ENCODE data around the gene TMEM179. TPM values are rescaled to one million over a fixed set of nuclear protein-coding genes. Genes with fewer than 3 reads are reported as not detected.

The TMEM179 gene
- total RNA-seq, 1 experiment from 2014 or later = not detected

GRCh38 chr14:104574978-104575583 lies 29.5 kb downstream of the TMEM179 start:
- no TSS peak for BruUV-seq (replicated peaks)
- Histone ChIP-seq H3K9ac (ENCODE audit: low read length) (no peak overlapping the region), H2AFZ (ENCODE audit: low read length) (no peak overlapping the region), H3K79me2 (ENCODE audit: low read length) (no peaks in the 10 kb centered on the region), H3K9me3 (ENCODE audit: low read length) (no peaks in the 10 kb centered on the region), H3K4me2 (ENCODE audit: low read length) (no peak overlapping the region), H3K4me1 (ENCODE audit: insufficient read depth, low read length) (no peaks in the 10 kb centered on the region), H3F3A (ENCODE audit: low read length, unreplicated experiment) (no peaks in the 10 kb centered on the region), H3K36me3 (ENCODE audit: low read depth, low read length) (no peaks in the 10 kb centered on the region), H4K20me1 (ENCODE audit: low read length) (no peaks in the 10 kb centered on the region), H3K27me3 (ENCODE audit: low read length) (peaks cover 44% of the 10 kb centered on the region), H3K9me2 (replicated peaks; ENCODE audit: low read length) (no peaks in the 10 kb centered on the region), H3K27ac (ENCODE audit: low read length) (no peak overlapping the region), H3K4me3 (ENCODE audit: low read length) (no peak overlapping the region)
- CTCF ChIA-PET = no interaction called here
- ATAC-seq = no peak
- intact Hi-C loops (cut with micrococcal nuclease) = loop anchor here (10.0 kb wide), 1 partner anchor 60 kb away; no protein-coding TSS in a partner anchor
- POLR2A ChIA-PET (ENCODE audit: unreplicated experiment) = no interaction called here
- no peak for DNase-seq
- no peak for TF ChIP-seq EZH2phosphoT487 (IDR thresholded peaks at IDR 0.05; ENCODE audit: borderline replicate concordance, low read length)
- TF ChIP-seq, protein P1, sequence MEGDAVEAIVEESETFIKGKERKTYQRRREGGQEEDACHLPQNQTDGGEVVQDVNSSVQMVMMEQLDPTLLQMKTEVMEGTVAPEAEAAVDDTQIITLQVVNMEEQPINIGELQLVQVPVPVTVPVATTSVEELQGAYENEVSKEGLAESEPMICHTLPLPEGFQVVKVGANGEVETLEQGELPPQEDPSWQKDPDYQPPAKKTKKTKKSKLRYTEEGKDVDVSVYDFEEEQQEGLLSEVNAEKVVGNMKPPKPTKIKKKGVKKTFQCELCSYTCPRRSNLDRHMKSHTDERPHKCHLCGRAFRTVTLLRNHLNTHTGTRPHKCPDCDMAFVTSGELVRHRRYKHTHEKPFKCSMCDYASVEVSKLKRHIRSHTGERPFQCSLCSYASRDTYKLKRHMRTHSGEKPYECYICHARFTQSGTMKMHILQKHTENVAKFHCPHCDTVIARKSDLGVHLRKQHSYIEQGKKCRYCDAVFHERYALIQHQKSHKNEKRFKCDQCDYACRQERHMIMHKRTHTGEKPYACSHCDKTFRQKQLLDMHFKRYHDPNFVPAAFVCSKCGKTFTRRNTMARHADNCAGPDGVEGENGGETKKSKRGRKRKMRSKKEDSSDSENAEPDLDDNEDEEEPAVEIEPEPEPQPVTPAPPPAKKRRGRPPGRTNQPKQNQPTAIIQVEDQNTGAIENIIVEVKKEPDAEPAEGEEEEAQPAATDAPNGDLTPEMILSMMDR (conservative IDR thresholded peaks at IDR 0.05; ENCODE audit: low read depth, low read length) = no peak
- no peak for TF ChIP-seq EZH2 (IDR thresholded peaks at IDR 0.05; ENCODE audit: low read length, unreplicated experiment)

- Histone ChIP-seq H3K79me2 (ENCODE audit: low read length) (no peaks in the 10 kb centered on the region), H3K4me1 (ENCODE audit: insufficient read depth, low read length) (no peaks in the 10 kb centered on the region), H3K9ac (ENCODE audit: low read length) (no peak overlapping the region), H3K27me3 (ENCODE audit: low read length) (peaks cover 45% of the 10 kb centered on the region), H3K4me3 (ENCODE audit: low read length) (no peak overlapping the region), H3K4me2 (ENCODE audit: low read length) (no peak overlapping the region), H3F3A (ENCODE audit: low read length, unreplicated experiment) (no peaks in the 10 kb centered on the region), H4K20me1 (ENCODE audit: low read length) (no peaks in the 10 kb centered on the region), H3K9me2 (replicated peaks; ENCODE audit: low read length) (no peaks in the 10 kb centered on the region), H2AFZ (ENCODE audit: low read length) (no peak overlapping the region), H3K9me3 (ENCODE audit: low read length) (no peaks in the 10 kb centered on the region), H3K36me3 (ENCODE audit: low read depth, low read length) (no peaks in the 10 kb centered on the region), H3K27ac (ENCODE audit: low read length) (no peak overlapping the region)
- BruUV-seq (replicated peaks) = no TSS peak
- ATAC-seq (no peak), DNase-seq (no peak)
- intact Hi-C loops (cut with micrococcal nuclease) = loop anchor here (10.0 kb wide), 1 partner anchor 60 kb away; no protein-coding TSS in a partner anchor
- CTCF ChIA-PET = no interaction called here
- POLR2A ChIA-PET (ENCODE audit: unreplicated experiment) = no interaction called here
- no peak for TF ChIP-seq EZH2phosphoT487 (IDR thresholded peaks at IDR 0.05; ENCODE audit: borderline replicate concordance, low read length)
- TF ChIP-seq EZH2 (IDR thresholded peaks at IDR 0.05; ENCODE audit: low read length, unreplicated experiment) = no peak
- TF ChIP-seq, protein P1 (conservative IDR thresholded peaks at IDR 0.05; ENCODE audit: low read depth, low read length) = no peak
These were observed 30.0 kb downstream of the TMEM179 start for GRCh38 chr14:104574536-104574935.

- Histone ChIP-seq H4K20me1 (ENCODE audit: low read length) (no peaks in the 10 kb centered on the region), H3K79me2 (ENCODE audit: low read length) (no peaks in the 10 kb centered on the region), H3K4me2 (ENCODE audit: low read length) (no peak overlapping the region), H3K4me3 (ENCODE audit: low read length) (no peak overlapping the region), H3K4me1 (ENCODE audit: insufficient read depth, low read length) (no peaks in the 10 kb centered on the region), H3K36me3 (ENCODE audit: low read depth, low read length) (no peaks in the 10 kb centered on the region), H3F3A (ENCODE audit: low read length, unreplicated experiment) (no peaks in the 10 kb centered on the region), H3K27me3 (ENCODE audit: low read length) (peaks cover 45% of the 10 kb centered on the region), H3K9me3 (ENCODE audit: low read length) (no peaks in the 10 kb centered on the region), H2AFZ (ENCODE audit: low read length) (no peak overlapping the region), H3K27ac (ENCODE audit: low read length) (no peak overlapping the region), H3K9me2 (replicated peaks; ENCODE audit: low read length) (no peaks in the 10 kb centered on the region), H3K9ac (ENCODE audit: low read length) (no peak overlapping the region)
- no peak for DNase-seq
- no TSS peak for BruUV-seq (replicated peaks)
- TF ChIP-seq EZH2 (IDR thresholded peaks at IDR 0.05; ENCODE audit: low read length, unreplicated experiment) (no peak), EZH2phosphoT487 (IDR thresholded peaks at IDR 0.05; ENCODE audit: borderline replicate concordance, low read length) (no peak)
- TF ChIP-seq, protein P1 (conservative IDR thresholded peaks at IDR 0.05; ENCODE audit: low read depth, low read length) = no peak
- ATAC-seq = no peak
- CTCF ChIA-PET = no interaction called here
- intact Hi-C loops (cut with micrococcal nuclease) = loop anchor here (10.0 kb wide), 1 partner anchor 61 kb away; no protein-coding TSS in a partner anchor
- POLR2A ChIA-PET (ENCODE audit: unreplicated experiment) = no interaction called here
These were observed 30.6 kb downstream of the TMEM179 start for GRCh38 chr14:104573930-104574329.
